Panc1 (cell line): ENCODE results near the gene DCTN3.

Source experiments
- CTCF ChIP-seq: fragments of 450-650 bp; IDR thresholded peaks from 2 replicates; pipeline ENCODE4 v1.5.1; 2017; ENCODE audit warnings: mild to moderate bottlenecking
- POLR2AphosphoS5 ChIP-seq: IDR thresholded peaks from 2 replicates; pipeline ENCODE4 v1.6.1; 2012; ENCODE audit warnings: mild to moderate bottlenecking, low read depth, low read length, moderate library complexity
- REST ChIP-seq, 2 experiments: IDR thresholded peaks; 2 replicates each; pipeline ENCODE4 v1.6.1; 2011 to 2012; ENCODE audit warnings: low read depth in 2 of 2, control low read depth in 1 of 2, low read length in 1 of 2, mild to moderate bottlenecking in 1 of 2, moderate library complexity in 1 of 2; ENCODE audit not compliant: insufficient read depth in 1 of 2
- SIN3A ChIP-seq: IDR thresholded peaks from 2 replicates; pipeline ENCODE4 v1.6.1; 2012; ENCODE audit warnings: low read depth, mild to moderate bottlenecking, low read length, moderate library complexity, borderline replicate concordance; ENCODE audit not compliant: insufficient read depth

GRCh38 chr9:34591917-34592866, 28.1 kb downstream of the DCTN3 start:
- TF ChIP-seq CTCF (no peak), REST (IDR thresholded peaks at IDR 0.05; ENCODE audit: insufficient read depth in 1 of 2, low read depth in 2 of 2, low read length in 1 of 2) (no peak), SIN3A (no peak), POLR2AphosphoS5 (no peak)
